ENCODE results near the gene TCERG1L.
"Not testable (repeated sequence)": the region's sequence is repeated elsewhere in the genome, so short reads cannot be mapped to it uniquely, and the experiment has no call there.

TCERG1L gene, protein sequence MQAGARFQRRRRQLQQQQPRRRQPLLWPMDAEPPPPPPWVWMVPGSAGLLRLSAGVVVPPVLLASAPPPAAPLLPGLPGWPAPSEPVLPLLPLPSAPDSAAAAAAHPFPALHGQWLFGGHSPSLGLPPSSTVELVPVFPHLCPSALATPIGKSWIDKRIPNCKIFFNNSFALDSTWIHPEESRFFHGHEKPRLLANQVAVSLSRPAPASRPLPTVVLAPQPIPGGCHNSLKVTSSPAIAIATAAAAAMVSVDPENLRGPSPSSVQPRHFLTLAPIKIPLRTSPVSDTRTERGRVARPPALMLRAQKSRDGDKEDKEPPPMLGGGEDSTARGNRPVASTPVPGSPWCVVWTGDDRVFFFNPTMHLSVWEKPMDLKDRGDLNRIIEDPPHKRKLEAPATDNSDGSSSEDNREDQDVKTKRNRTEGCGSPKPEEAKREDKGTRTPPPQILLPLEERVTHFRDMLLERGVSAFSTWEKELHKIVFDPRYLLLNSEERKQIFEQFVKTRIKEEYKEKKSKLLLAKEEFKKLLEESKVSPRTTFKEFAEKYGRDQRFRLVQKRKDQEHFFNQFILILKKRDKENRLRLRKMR

DNA sequence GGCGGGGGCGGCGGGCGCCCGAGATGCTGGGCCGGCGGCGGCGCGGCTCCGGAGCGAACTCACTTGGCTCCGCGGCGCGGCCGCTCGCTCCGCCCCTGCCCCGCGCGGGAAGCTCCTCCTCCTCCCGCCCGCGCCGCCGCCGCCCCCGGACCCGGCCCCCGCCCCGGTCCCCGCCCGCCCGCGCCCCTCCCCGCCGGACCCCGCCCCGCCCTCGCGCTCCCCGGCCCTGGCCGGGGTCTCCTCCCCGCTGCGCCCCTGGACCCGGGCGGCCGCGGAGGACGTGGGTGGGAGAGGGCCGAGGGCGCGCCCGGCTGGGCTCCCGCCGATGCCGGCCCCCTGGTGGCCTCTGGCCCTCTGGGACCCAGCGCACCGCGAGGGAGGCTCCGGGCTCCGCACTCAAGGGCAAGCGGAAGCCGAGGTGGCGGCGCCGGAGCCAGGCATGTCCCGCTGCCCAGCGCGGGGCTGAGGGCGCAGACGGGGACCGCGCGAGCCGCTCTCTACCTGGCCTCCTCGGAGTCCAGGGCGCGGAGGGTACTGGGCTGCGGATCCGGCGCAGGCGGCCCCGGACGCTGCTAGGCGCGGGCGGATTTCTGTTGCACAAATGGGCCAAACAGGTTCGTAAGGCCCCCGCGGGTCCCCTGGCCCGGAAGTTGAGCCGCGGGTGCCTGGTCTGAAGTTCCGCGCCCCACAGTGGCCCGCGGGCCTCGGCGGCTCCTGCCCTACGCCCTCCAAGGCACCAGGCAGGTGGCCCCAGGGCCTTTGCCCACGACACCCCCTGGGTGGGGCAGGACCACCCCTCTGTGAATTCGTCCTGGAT is at the start of gene TCERG1L:
Gene TCERG1L, minus strand, starts transcription at position 61 of the 817 bp plus-strand sequence. CDS start 86 bp downstream, outside the sequence.
- DNase-seq: no peak

- no peak for DNase-seq
Measured at GRCh38 chr10:131358741-131359442, 47.4 kb upstream of the TCERG1L start.

- DNase-seq: no peak
Measured at GRCh38 chr10:131356442-131356841, 44.9 kb upstream of the TCERG1L start.

DNA sequence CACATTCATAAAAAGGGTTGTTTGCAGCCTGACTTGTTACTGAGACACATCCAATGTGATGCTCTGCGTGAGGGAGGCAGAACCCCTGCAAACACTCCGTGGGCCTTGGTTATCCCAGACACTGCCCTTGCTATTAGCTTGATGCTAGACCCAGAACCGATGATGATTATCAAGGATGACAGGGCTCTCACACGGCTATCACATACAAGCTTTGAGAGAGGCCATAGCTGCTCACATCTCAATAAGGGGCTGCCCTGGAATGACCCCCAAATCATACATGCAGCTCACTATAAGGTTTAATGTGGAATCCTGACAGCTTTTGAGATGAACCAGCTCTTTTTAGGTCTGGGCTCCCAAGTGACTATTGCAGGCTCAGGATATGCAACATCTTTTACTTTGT is 44.4 kb upstream of the TCERG1L start:
- no peak for DNase-seq

GRCh38 chr10:131355056-131355455 is 43.5 kb upstream of the TCERG1L start:
- no peak for DNase-seq

DNA sequence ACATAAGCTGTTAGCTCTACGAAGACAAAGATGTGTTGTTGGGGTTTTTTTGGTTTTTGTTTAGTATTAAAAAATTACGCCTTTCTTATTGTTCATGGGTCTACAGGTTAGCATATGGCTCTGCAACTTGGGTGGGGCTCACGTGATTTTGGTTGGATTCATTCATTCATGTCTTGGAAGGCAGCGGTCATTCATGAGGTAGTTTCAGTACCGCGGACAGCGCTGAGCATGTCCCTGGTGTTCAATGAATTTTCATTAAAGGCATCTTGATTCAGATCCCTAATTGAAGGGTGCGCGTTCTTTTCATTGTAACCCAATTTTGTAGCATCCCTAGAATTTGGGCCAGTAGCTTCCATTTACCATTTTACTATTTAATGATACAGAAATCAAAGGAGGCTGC is 42.9 kb upstream of the TCERG1L start:
- no peak for DNase-seq

GRCh38 chr10:131352765-131353290 is 41.3 kb upstream of the TCERG1L start:
- DNase-seq: no peak

- DNase-seq: no peak
Measured at GRCh38 chr10:131350660-131351059, 39.1 kb upstream of the TCERG1L start.

GRCh38 chr10:131350245-131350644 is 38.7 kb upstream of the TCERG1L start:
- no peak for DNase-seq

DNA sequence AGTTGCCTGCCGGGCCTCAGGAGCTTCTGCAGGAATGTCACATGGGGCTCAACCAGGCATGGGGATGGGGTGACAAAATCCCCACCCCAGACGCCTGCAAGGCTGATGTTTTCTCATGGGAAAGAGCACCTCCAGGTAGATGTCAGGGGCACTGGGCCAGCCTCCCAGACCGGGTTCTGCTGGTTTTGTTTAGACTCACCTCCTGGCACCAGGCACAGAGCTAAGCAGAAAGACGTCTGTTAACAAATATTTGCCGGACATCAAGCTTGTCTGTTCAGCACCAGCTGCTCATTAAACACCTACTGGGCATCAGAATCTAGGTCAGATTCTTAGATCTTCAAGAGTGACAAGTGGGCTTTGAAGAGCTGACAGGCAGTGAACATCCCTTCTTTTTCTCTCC is 34.9 kb upstream of the TCERG1L start:
- no peak for DNase-seq

GRCh38 chr10:131345691-131346090 is 34.2 kb upstream of the TCERG1L start:
- no peak for DNase-seq

GRCh38 chr10:131344747-131345146 is 33.2 kb upstream of the TCERG1L start:
- no peak for DNase-seq

GRCh38 chr10:131337741-131338140 is 26.2 kb upstream of the TCERG1L start:
- no peak for DNase-seq

- no peak for DNase-seq
Measured at GRCh38 chr10:131332821-131333220, 21.3 kb upstream of the TCERG1L start.

DNA sequence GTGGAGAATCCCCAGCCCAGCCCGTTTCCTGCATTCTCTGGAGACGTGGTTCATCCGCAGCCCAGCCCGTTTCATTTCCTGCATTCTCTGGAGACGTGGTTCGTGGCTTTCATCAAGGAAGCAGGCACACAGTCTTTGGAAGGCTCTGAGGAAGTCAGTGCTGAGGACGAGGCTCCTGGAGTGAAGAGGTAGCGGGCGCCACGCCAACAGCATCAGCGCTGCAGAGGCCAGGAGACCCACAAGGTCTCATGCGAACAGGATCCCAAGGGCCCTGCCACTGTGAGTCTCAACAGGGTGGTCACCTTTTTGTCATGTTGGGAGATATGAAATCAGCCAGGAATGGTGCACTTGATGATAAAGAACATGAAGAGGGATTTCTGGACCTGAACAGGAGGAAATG is 12.4 kb upstream of the TCERG1L start:
- no peak for DNase-seq

- DNase-seq: no peak
Measured at GRCh38 chr10:131323025-131323424, 11.5 kb upstream of the TCERG1L start.

DNA sequence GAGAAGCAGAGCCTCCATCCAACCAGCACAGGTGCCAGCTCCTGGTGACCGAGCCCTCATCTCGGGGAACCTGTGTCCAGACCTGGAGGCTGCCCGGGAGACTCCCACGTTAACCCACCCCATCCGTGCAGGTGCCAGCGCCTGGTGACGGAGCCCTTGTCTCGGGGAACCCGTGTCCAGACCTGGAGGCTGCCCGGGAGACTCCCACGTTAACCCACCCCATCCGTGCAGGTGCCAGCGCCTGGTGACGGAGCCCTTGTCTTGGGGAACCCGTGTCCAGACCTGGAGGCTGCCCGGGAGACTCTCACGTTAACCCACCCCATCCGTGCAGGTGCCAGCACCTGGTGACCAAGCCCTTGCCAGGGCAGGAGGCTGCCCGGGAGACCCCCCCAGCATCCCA is 11.1 kb upstream of the TCERG1L start:
- not testable (repeated sequence) for DNase-seq

DNA sequence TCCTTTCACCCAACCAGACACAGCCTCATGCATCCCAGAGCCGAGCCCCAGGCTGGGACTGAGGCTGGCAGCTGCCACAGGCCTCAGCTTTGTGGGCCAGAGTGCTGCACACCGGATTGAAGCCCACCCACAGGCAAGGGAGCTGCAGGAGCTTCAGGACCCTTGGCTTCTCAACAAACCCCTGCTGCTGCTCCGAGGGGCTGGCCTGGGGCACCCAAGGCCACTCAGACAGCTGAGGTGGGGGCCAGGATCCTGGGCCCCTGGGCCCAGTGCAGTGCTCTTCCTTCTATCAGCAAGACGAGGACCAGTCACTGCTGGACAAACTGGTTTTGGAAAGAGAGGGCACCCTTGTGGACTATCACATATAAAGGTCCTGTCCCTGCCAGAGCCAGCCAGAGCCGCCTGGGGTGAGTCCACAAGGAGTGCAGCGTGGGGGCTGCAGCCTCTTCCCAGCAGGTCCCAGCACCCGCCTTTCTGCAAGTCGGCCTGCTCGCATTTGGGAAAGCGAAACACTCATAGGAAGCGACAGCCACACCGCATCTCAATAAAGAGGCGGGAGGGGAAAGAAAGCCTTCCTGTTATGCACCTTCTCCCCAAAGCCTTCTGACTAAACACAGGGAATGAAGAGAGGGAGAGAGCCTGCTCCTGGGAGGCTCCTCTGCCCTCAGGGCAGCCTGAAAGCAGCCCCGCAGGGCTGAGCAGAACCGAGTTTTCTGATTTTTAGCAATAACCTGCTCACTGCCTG is 9.5 kb upstream of the TCERG1L start:
- DNase-seq: no peak

DNA sequence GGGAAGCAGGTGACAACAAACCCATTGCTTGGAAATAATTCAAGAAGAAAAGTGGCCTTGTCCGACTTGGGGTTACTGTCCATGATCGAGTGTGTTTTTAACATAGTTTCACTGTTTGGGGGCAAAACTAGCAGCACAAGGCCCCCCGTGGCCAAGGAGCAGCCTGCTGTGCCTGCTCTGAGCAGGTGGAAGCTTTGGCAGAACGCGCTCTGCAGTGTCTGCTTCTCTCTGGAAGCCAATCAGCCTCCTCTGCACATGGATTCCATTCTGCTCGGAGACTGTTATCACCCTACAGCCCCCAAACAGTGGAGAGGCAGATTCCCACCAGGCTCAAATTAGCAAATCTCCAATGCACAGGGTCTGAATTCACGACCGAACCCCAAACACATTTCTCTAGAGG is 7.3 kb upstream of the TCERG1L start:
- no peak for DNase-seq

DNA sequence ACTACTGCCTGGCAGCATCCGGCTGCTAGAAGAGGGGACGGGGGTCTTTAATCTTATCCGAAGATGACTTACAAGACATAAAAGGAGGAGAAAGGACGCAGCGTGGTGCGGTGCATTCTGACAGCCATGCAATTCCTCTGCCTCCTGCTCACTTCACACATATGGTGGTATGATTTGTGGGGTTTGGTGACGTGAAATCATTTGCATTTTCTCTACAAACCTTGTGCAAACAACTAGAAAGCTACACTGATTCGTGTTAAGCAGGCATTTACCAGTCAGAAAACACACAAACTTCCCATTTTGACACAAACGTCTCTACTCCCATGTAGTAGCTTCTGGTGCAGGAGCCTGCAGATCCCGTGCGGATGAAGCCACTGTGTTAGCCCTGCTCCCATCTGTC is 6.8 kb upstream of the TCERG1L start:
- DNase-seq: no peak

DNA sequence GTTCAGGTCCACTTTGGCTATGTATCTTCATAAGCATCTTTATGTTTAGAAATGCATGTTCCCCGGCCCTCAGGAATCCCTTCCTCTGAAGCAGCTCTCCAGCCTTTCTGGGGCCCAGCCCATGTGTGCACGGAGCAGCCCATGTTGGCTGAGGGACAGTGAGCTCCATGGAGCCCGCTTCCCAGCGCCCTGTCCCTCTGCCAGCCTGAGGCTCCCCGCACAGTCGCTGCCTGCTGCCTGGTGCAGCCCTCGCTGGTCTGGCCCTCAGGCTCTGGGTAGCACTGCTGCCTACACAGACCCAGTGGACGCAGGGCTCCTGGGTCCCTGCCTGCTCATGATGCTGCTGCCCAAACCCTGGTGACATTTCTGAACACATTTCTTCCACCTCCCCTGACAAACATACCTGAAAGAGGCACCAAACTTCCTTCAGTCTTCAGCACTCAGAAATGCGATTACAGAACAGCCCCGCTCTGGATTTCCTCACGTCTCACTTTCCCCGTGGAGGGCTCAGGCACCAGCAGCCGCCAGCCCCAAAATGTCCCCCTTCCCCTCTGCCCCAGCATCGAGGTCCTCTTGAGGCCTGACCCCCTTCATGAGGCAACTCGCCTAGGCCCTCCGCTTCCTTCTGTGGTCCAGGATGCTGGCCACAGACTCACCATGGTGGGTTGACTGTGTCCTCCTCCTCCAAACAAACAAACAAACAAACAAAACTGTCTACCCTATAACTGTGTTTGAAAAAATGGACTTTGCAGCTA is 5.0 kb upstream of the TCERG1L start:
- DNase-seq: no peak
